Measurements from ENCODE around the gene RUBCN.

The RUBCN gene

GRCh38 chr3:197736491-197737318 lies at the start of gene RUBCN:
Gene RUBCN, minus strand, starts transcription at chr3:197736904. Its CDS starts 185 bp downstream, at chr3:197736719.
- DNase-seq = peak; percentile 42 to 98 (median 94)

GRCh38 chr3:197784019-197784585 lies 47.4 kb upstream of the RUBCN start:
- no peak for DNase-seq

GRCh38 chr3:197782230-197782629 lies 45.5 kb upstream of the RUBCN start:
- DNase-seq = no peak

- no peak for DNase-seq
These were observed 38.6 kb upstream of the RUBCN start for GRCh38 chr3:197775317-197775716.

GRCh38 chr3:197761784-197762183 lies 25.1 kb upstream of the RUBCN start:
- DNase-seq = no peak

GRCh38 chr3:197758512-197758911 lies 21.8 kb upstream of the RUBCN start:
- no peak for DNase-seq

- DNase-seq = no peak
These were observed 20.0 kb upstream of the RUBCN start for GRCh38 chr3:197756704-197757103.

- no peak for DNase-seq
These were observed 16.6 kb upstream of the RUBCN start for GRCh38 chr3:197753263-197753662.

- no peak for DNase-seq
These were observed 15.4 kb upstream of the RUBCN start for GRCh38 chr3:197752107-197752506.

- peak in 27 of 56 donors; percentile 2 to 47 (median 24) for DNase-seq
These were observed 14.4 kb upstream of the RUBCN start for GRCh38 chr3:197750858-197751737.

GRCh38 chr3:197750396-197750831 lies 13.7 kb upstream of the RUBCN start:
- DNase-seq = peak in 40 of 56 donors; percentile 12 to 71 (median 42)

GRCh38 chr3:197749601-197750395 lies 13.1 kb upstream of the RUBCN start, which contains the start of gene FYTTD1:
Gene FYTTD1, plus strand, starts transcription at chr3:197749883. Its CDS starts 89 bp downstream, at chr3:197749972.
- peak; percentile 61 to 95 (median 86) for DNase-seq

GRCh38 chr3:197749315-197749600 lies 12.6 kb upstream of the RUBCN start:
- peak in 15 of 56 donors; percentile 56 to 89 (median 74) for DNase-seq

- no peak for DNase-seq
These were observed 12.1 kb upstream of the RUBCN start for GRCh38 chr3:197748597-197749314.

- peak in 3 of 56 donors; percentile 4 to 22 (median 4) for DNase-seq
These were observed 10.1 kb upstream of the RUBCN start for GRCh38 chr3:197746801-197747237.

GRCh38 chr3:197746209-197746608 lies 9.5 kb upstream of the RUBCN start:
- no peak for DNase-seq

- DNase-seq = no peak
These were observed 6.1 kb upstream of the RUBCN start for GRCh38 chr3:197742787-197743186.

- no peak for DNase-seq
These were observed 1.2 kb upstream of the RUBCN start for GRCh38 chr3:197737749-197738462.

GRCh38 chr3:197737319-197737649 lies 580 bp upstream of the RUBCN start:
- no peak for DNase-seq

Measured in amygdala (tissue), 56 donors.